HCT116 (cell line): ENCODE data around the gene CRADD. TPM values are rescaled to one million over a fixed set of nuclear protein-coding genes. Genes with fewer than 3 reads are reported as not detected.

Experiments
- ATAC-seq: fragments of 200-7000 bp; cut with Tn5 transposase; 2 replicates; pipeline ENCODE4 v1.9.1; 2020; ENCODE audit warnings: mild to moderate bottlenecking, moderate library complexity
- BruUV-seq: library from RNA; stranded (reverse); fragments of 400-500 nt; replicated peaks from 2 replicates; lab custom pipeline; 2021; lab: Mats Ljungman, UMichigan
- CTCF ChIA-PET: fragments of 300-600 bp; sonication (Branson Sonifier 250); formaldehyde crosslinking; loops from one replicate; lab custom pipeline; 2021; ENCODE audit warnings: antibody characterized with exemption; lab: Charles Lee
- POLR2A ChIA-PET: fragments of 300-600, 350-600 bp; sonication (Branson Sonifier 250); formaldehyde crosslinking; loops from one replicate; lab custom pipeline; 2021; ENCODE audit warnings: antibody characterized with exemption; lab: Charles Lee
- RAD21 ChIA-PET, 2 experiments: fragments of 300-600 bp; sonication (Branson Sonifier 250); formaldehyde crosslinking; loops; one replicate each; lab custom pipeline; 2023; ENCODE audit warnings: low total read pairs in 2 of 2; ENCODE audit not compliant: uncharacterized antibody in 2 of 2, unreplicated experiment in 2 of 2, low non-redundant PET in 1 of 2; lab: Charles Lee
- DNase-seq: peaks from one replicate; pipeline ENCODE4 v3.0.0-alpha.2; 2010; ENCODE audit warnings: low read depth, low spot score
- H2AFZ ChIP-seq: fragments of 200-600 bp; shearing (Covaris generic), sonication (generic); 2 replicates; pipeline ENCODE4 v1.6.1; 2017; ENCODE audit warnings: low read depth, mixed run types, mixed read lengths, antibody characterized with exemption, low read length; ENCODE audit not compliant: poor library complexity, severe bottlenecking
- H3K27ac ChIP-seq: 2 replicates; pipeline ENCODE4 v1.5.1; 2012; ENCODE audit warnings: low read depth, low read length
- H3K27me3 ChIP-seq: fragments of 200-600 bp; sonication (generic); 2 replicates; pipeline ENCODE4 v1.6.1; 2016; ENCODE audit warnings: mixed run types, low read length, mixed read lengths; ENCODE audit not compliant: insufficient read depth
- H3K36me3 ChIP-seq, 2 experiments: fragments of 200-500 bp in 1 of 2; fragments of 200-600 bp in 1 of 2; sonication (Bioruptor generic) in 1 of 2; sonication (generic) in 1 of 2; 2 replicates each; pipeline versions ENCODE4 v1.5.1 to v1.6.1; 2014 to 2016; ENCODE audit warnings: low read length in 2 of 2, inconsistent platforms in 1 of 2, mixed read lengths in 1 of 2, mixed run types in 1 of 2; ENCODE audit not compliant: insufficient read depth in 2 of 2, control insufficient read depth in 1 of 2
- H3K4me1 ChIP-seq, 2 experiments: fragments of 200-600 bp in 1 of 2; sonication (generic) in 1 of 2; 2 replicates each; pipeline versions ENCODE4 v1.5.1 to v1.6.1; 2012 to 2017; ENCODE audit warnings: low read length in 2 of 2, inconsistent platforms in 1 of 2, mild to moderate bottlenecking in 1 of 2, mixed read lengths in 1 of 2, mixed run types in 1 of 2, moderate library complexity in 1 of 2; ENCODE audit not compliant: insufficient read depth in 2 of 2, control insufficient read depth in 1 of 2
- H3K4me2 ChIP-seq: fragments of 200-600 bp; sonication (generic); 2 replicates; pipeline ENCODE4 v1.6.1; 2017; ENCODE audit warnings: mixed run types, low read length, mixed read lengths
- H3K4me3 ChIP-seq, 2 experiments: fragments of 200-600 bp in 1 of 2; sonication (generic) in 1 of 2; replicated peaks in 1 of 2; 2 replicates each; pipeline ENCODE4 v1.5.1; 2011 to 2016; ENCODE audit warnings: low read length in 2 of 2, control low read depth in 1 of 2, low read depth in 1 of 2, mild to moderate bottlenecking in 1 of 2, mixed read lengths in 1 of 2, mixed run types in 1 of 2
- H3K79me2 ChIP-seq: fragments of 200-600 bp; sonication (generic); 2 replicates; pipeline ENCODE4 v1.6.1; 2017; ENCODE audit warnings: mild to moderate bottlenecking, mixed run types, low read length, moderate library complexity, mixed read lengths; ENCODE audit not compliant: insufficient read depth
- H3K9ac ChIP-seq: fragments of 200-600 bp; sonication (generic); 2 replicates; pipeline ENCODE4 v1.6.1; 2016; ENCODE audit warnings: low read length, mixed read lengths
- H3K9me2 ChIP-seq: fragments of 200-600 bp; sonication (generic), shearing (Covaris generic); 2 replicates; pipeline ENCODE4 v1.6.1; 2017; ENCODE audit warnings: mixed run types, mild to moderate bottlenecking, moderate library complexity; ENCODE audit not compliant: insufficient read depth
- H3K9me3 ChIP-seq, 2 experiments: fragments of 200-500 bp in 1 of 2; fragments of 200-600 bp in 1 of 2; sonication (Bioruptor generic) in 1 of 2; sonication (generic) in 1 of 2; 2 replicates each; pipeline ENCODE4 v1.6.1; 2014 to 2017; ENCODE audit warnings: low read length in 2 of 2, mixed read lengths in 2 of 2, inconsistent platforms in 1 of 2, low read depth in 1 of 2, mild to moderate bottlenecking in 1 of 2, mixed run types in 1 of 2, moderate library complexity in 1 of 2; ENCODE audit not compliant: control insufficient read depth in 1 of 2, insufficient read depth in 1 of 2
- H4K20me1 ChIP-seq: fragments of 200-600 bp; sonication (generic), shearing (Covaris generic); 2 replicates; pipeline ENCODE4 v1.6.1; 2017; ENCODE audit warnings: mixed run types, mild to moderate bottlenecking, moderate library complexity; ENCODE audit not compliant: insufficient read depth
- EGR1 ChIP-seq: IDR thresholded peaks from 2 replicates; pipeline ENCODE4 v1.6.1; 2012; ENCODE audit warnings: low read depth
- ELF1 ChIP-seq: IDR thresholded peaks from 2 replicates; pipeline ENCODE4 v1.6.1; 2012; ENCODE audit warnings: low read depth, borderline replicate concordance
- RAD21 ChIP-seq: IDR thresholded peaks from 2 replicates; pipeline ENCODE4 v1.6.1; 2012; ENCODE audit warnings: low read depth, mild to moderate bottlenecking
- TCF7L2 ChIP-seq: IDR thresholded peaks from 2 replicates; pipeline ENCODE4 v1.7.0; 2011; ENCODE audit warnings: borderline replicate concordance, inconsistent platforms; ENCODE audit not compliant: insufficient read depth, insufficient read length; ENCODE audit errors: extremely low read depth
- intact Hi-C: fragments of 100-400 bp; cut with micrococcal nuclease; formaldehyde crosslinking; loops from 2 replicates; pipeline ENCODE4 v1.10.0; 2022
- total RNA-seq: library from RNA; stranded (reverse); gene quantifications from one replicate; pipeline ENCODE4 v1.2.1, GENCODE V29; 2021; ENCODE audit not compliant: unreplicated experiment
- TF ChIP-seq, protein P1 (sequence below), 3 experiments: fragments of 200-600 bp in 1 of 3; sonication (generic) in 1 of 3; IDR thresholded peaks in 2 of 3; conservative IDR thresholded peaks in 1 of 3; 2 replicates each; pipeline ENCODE4 v1.5.1; 2012 to 2017; ENCODE audit warnings: low read depth in 2 of 3, low read length in 2 of 3, antibody characterized with exemption in 1 of 3, borderline replicate concordance in 1 of 3, control low read depth in 1 of 3, mild to moderate bottlenecking in 1 of 3, mixed read lengths in 1 of 3, mixed run types in 1 of 3, moderate library complexity in 1 of 3; ENCODE audit not compliant: insufficient read depth in 1 of 3

Gene CRADD
- total RNA-seq, 1 experiment from 2014 or later = 12.2 TPM

GRCh38 chr12:93742110-93742934 lies 65.1 kb downstream of the CRADD start:
- Histone ChIP-seq H3K9me3 (no peaks in the 10 kb centered on the region), H3K4me2 (peak overlapping the region; percentile 77), H4K20me1 (no peaks in the 10 kb centered on the region), H3K9ac (peak overlapping the region; percentile 58), H3K79me2 (no peaks in the 10 kb centered on the region), H3K36me3 (no peaks in the 10 kb centered on the region), H3K27ac (peak overlapping the region; percentile 41), H2AFZ (peak overlapping the region; percentile 72), H3K4me1 (peaks cover 7 to 26% of the 10 kb centered on the region in 2 experiments; a peak in 3 of 4 replicates), H3K4me3 (peak overlapping the region; percentile 64), H3K9me2 (no peaks in the 10 kb centered on the region), H3K27me3 (no peaks in the 10 kb centered on the region)
- ChIA-PET RAD21 (no interaction called here), CTCF (interaction anchor here (0.9 to 1.0 kb wide), 3 partner anchors 240 to 360 kb away, joined by 3 to 5 read pairs (median 4); no protein-coding TSS in a partner anchor), POLR2A (no interaction called here)
- no TSS peak for BruUV-seq
- DNase-seq (peak; percentile 29), ATAC-seq (peak; percentile 97)
- TF ChIP-seq EGR1 (peak; percentile 69; the same call in 1 of the 2 replicates), RAD21 (peak; percentile 63), TCF7L2 (peak; percentile 42), ELF1 (no peak)
- TF ChIP-seq, protein P1, sequence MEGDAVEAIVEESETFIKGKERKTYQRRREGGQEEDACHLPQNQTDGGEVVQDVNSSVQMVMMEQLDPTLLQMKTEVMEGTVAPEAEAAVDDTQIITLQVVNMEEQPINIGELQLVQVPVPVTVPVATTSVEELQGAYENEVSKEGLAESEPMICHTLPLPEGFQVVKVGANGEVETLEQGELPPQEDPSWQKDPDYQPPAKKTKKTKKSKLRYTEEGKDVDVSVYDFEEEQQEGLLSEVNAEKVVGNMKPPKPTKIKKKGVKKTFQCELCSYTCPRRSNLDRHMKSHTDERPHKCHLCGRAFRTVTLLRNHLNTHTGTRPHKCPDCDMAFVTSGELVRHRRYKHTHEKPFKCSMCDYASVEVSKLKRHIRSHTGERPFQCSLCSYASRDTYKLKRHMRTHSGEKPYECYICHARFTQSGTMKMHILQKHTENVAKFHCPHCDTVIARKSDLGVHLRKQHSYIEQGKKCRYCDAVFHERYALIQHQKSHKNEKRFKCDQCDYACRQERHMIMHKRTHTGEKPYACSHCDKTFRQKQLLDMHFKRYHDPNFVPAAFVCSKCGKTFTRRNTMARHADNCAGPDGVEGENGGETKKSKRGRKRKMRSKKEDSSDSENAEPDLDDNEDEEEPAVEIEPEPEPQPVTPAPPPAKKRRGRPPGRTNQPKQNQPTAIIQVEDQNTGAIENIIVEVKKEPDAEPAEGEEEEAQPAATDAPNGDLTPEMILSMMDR (IDR thresholded peaks at IDR 0.05 in 2 of 3, conservative IDR thresholded peaks at IDR 0.05 in 1 of 3; ENCODE audit: borderline replicate concordance in 1 of 3, insufficient read depth in 1 of 3, low read depth in 2 of 3, low read length in 2 of 3) = peak; percentile 11 to 36 (median 13); a peak in 3 of 6 replicates
- intact Hi-C loops = loop anchor here (1.0 to 5.0 kb wide), 3 partner anchors 65 to 240 kb away; partner anchors contain the start of gene CRADD
